Neural cell (in vitro differentiated cells): ENCODE results near the gene GIMD1. TPM values are rescaled to one million over a fixed set of nuclear protein-coding genes. Genes with fewer than 3 reads are reported as not detected.
"Not testable (repeated sequence)": the region's sequence is repeated elsewhere in the genome, so short reads cannot be mapped to it uniquely, and the experiment has no call there.

ENCODE experiments used
- H2AFZ ChIP-seq: fragments of 200-600, 300-800 bp; sonication (generic), shearing (Covaris generic); 2 replicates; pipeline ENCODE4 v1.6.0; 2014; ENCODE audit warnings: low read depth, mild to moderate bottlenecking, antibody characterized with exemption, low read length, moderate library complexity
- H3F3A ChIP-seq: fragments of 200-600 bp; shearing (Covaris generic); 2 replicates; pipeline ENCODE4 v1.6.1; 2016; ENCODE audit warnings: mild to moderate bottlenecking, moderate library complexity, mixed read lengths, antibody characterized with exemption, low read length; ENCODE audit not compliant: insufficient read depth, poor library complexity, severe bottlenecking
- H3K27ac ChIP-seq: fragments of 200-600, 300-800 bp; sonication (generic), shearing (Covaris generic); 2 replicates; pipeline ENCODE4 v1.5.1; 2014; ENCODE audit warnings: mild to moderate bottlenecking, low read length, moderate library complexity
- H3K27me3 ChIP-seq: fragments of 300-800, 200-600 bp; sonication (generic), shearing (Covaris generic); 2 replicates; pipeline ENCODE4 v1.6.0; 2014; ENCODE audit warnings: mild to moderate bottlenecking, low read depth, low read length, moderate library complexity; ENCODE audit not compliant: insufficient read depth
- H3K36me3 ChIP-seq: fragments of 300-800, 200-600 bp; sonication (generic), shearing (Covaris generic); 2 replicates; pipeline ENCODE4 v1.5.1; 2014; ENCODE audit warnings: mild to moderate bottlenecking, antibody characterized with exemption, low read length, moderate library complexity; ENCODE audit not compliant: insufficient read depth
- H3K4me2 ChIP-seq: fragments of 300-800, 200-600 bp; sonication (generic), shearing (Covaris generic); 2 replicates; pipeline ENCODE4 v1.6.0; 2014; ENCODE audit warnings: mild to moderate bottlenecking, low read length
- H3K4me3 ChIP-seq: fragments of 300-800, 200-600 bp; sonication (generic), shearing (Covaris generic); 2 replicates; pipeline ENCODE4 v1.5.1; 2014; ENCODE audit warnings: mild to moderate bottlenecking, low read length, moderate library complexity
- H3K79me2 ChIP-seq: fragments of 200-600 bp; shearing (Covaris generic); replicated peaks from 2 replicates; pipeline ENCODE4 v1.6.0; 2014; ENCODE audit warnings: mild to moderate bottlenecking, low read length, moderate library complexity; ENCODE audit not compliant: insufficient read depth
- H3K9ac ChIP-seq: fragments of 300-800, 200-600 bp; sonication (generic), shearing (Covaris generic); 2 replicates; pipeline ENCODE4 v1.6.1; 2016; ENCODE audit warnings: mild to moderate bottlenecking, low read length, mixed read lengths
- H3K9me2 ChIP-seq: fragments of 200-600 bp; shearing (Covaris generic); 2 replicates; pipeline ENCODE4 v1.6.1; 2016; ENCODE audit warnings: mild to moderate bottlenecking, low read length, mixed read lengths; ENCODE audit not compliant: insufficient read depth
- H3K9me3 ChIP-seq: fragments of 200-600, 300-800 bp; sonication (generic), shearing (Covaris generic); 2 replicates; pipeline ENCODE4 v1.6.1; 2016; ENCODE audit warnings: mild to moderate bottlenecking, mixed run types, low read length, moderate library complexity, mixed read lengths
- H4K20me1 ChIP-seq: fragments of 200-600 bp; shearing (Covaris generic); 2 replicates; pipeline ENCODE4 v1.6.1; 2016; ENCODE audit warnings: mild to moderate bottlenecking, mixed run types; ENCODE audit not compliant: insufficient read depth
- CTCF ChIP-seq: fragments of 450-650 bp; IDR thresholded peaks from 2 replicates; pipeline ENCODE4 v1.5.1; 2014; ENCODE audit warnings: antibody characterized with exemption, mild to moderate bottlenecking, moderate library complexity; ENCODE audit not compliant: poor library complexity, severe bottlenecking
- EP300 ChIP-seq: fragments of 450-650 bp; conservative IDR thresholded peaks from 2 replicates; pipeline ENCODE4 v1.6.1; 2014; ENCODE audit warnings: antibody characterized with exemption, mild to moderate bottlenecking, moderate library complexity; ENCODE audit not compliant: poor library complexity, severe bottlenecking
- EZH2 ChIP-seq: fragments of 200-600, 300-800 bp; shearing (Covaris generic), sonication (generic); IDR thresholded peaks from 2 replicates; pipeline ENCODE4 v1.6.1; 2014; ENCODE audit warnings: antibody characterized with exemption, low read length, borderline replicate concordance, mild to moderate bottlenecking; ENCODE audit not compliant: insufficient read depth, poor library complexity, severe bottlenecking
- MXI1 ChIP-seq: fragments of 450-650 bp; conservative IDR thresholded peaks from 2 replicates; pipeline ENCODE4 v1.6.1; 2014; ENCODE audit warnings: antibody characterized with exemption, mild to moderate bottlenecking; ENCODE audit not compliant: poor library complexity, severe bottlenecking
- POLR2AphosphoS5 ChIP-seq: IDR thresholded peaks from 2 replicates; pipeline ENCODE4 v1.6.1; 2012
- RAD21 ChIP-seq: fragments of 450-650 bp; conservative IDR thresholded peaks from 2 replicates; pipeline ENCODE4 v1.6.1; 2014; ENCODE audit warnings: antibody characterized with exemption, mild to moderate bottlenecking, moderate library complexity
- REST ChIP-seq: IDR thresholded peaks from 2 replicates; pipeline ENCODE4 v1.6.1; 2012; ENCODE audit warnings: borderline replicate concordance
- SMC3 ChIP-seq: fragments of 450-650 bp; conservative IDR thresholded peaks from 2 replicates; pipeline ENCODE4 v1.6.1; 2014; ENCODE audit warnings: antibody characterized with exemption, mild to moderate bottlenecking, moderate library complexity; ENCODE audit not compliant: poor library complexity
- TAF1 ChIP-seq: IDR thresholded peaks from 2 replicates; pipeline ENCODE4 v1.6.1; 2012; ENCODE audit warnings: low read depth
- polyA plus RNA-seq: library from polyadenylated mRNA; depleted of rRNA; stranded (reverse); fragments of >200 nt; gene quantifications from 2 replicates; pipeline ENCODE4 v1.2.3, GENCODE V29; 2014

GIMD1 gene
- polyA plus RNA-seq, 1 donor from 2014 or later: not detected

GRCh38 chr4:106401157-106401556, 32.6 kb upstream of the GIMD1 start:
- no peaks in the 10 kb centered on the region for H3K36me3 ChIP-seq
- H3K27ac ChIP-seq: no peak overlapping the region
- H3K4me3 ChIP-seq: no peak overlapping the region
- H3K9ac ChIP-seq: no peak overlapping the region
- no peak overlapping the region for H2AFZ ChIP-seq
- H3K9me2 ChIP-seq: no peaks in the 10 kb centered on the region
- no peaks in the 10 kb centered on the region for H3K79me2 ChIP-seq
- no peaks in the 10 kb centered on the region for H4K20me1 ChIP-seq
- TF ChIP-seq EP300 (no peak), POLR2AphosphoS5 (no peak)
- H3K4me2 ChIP-seq: no peak overlapping the region
- no peaks in the 10 kb centered on the region for H3F3A ChIP-seq
- H3K27me3 ChIP-seq: no peaks in the 10 kb centered on the region
- H3K9me3 ChIP-seq: no peaks in the 10 kb centered on the region

- not testable (repeated sequence) for H2AFZ ChIP-seq, H4K20me1 ChIP-seq, H3K79me2 ChIP-seq, H3K27ac ChIP-seq, H3K4me2 ChIP-seq, H3K27me3 ChIP-seq, H3K9me3 ChIP-seq, H3K36me3 ChIP-seq, H3K9ac ChIP-seq, H3K4me3 ChIP-seq, H3K9me2 ChIP-seq, H3F3A ChIP-seq
Measured at GRCh38 chr4:106398898-106399297, 30.3 kb upstream of the GIMD1 start.

GRCh38 chr4:106395582-106395981, 27.0 kb upstream of the GIMD1 start:
- TF ChIP-seq EP300: no peak
- no peak overlapping the region for H3K4me2 ChIP-seq

GRCh38 chr4:106385853-106386393, 17.3 kb upstream of the GIMD1 start:
- Histone ChIP-seq H3K4me3 (no peak overlapping the region), H3K79me2 (no peaks in the 10 kb centered on the region), H3K9me3 (no peaks in the 10 kb centered on the region), H3K27me3 (no peaks in the 10 kb centered on the region), H3K9me2 (no peaks in the 10 kb centered on the region), H3K9ac (no peak overlapping the region), H3K27ac (no peak overlapping the region), H3K4me2 (no peak overlapping the region), H3K36me3 (no peaks in the 10 kb centered on the region), H2AFZ (no peak overlapping the region), H4K20me1 (no peaks in the 10 kb centered on the region), H3F3A (no peaks in the 10 kb centered on the region)
- no peak for TF ChIP-seq RAD21
- no peak for TF ChIP-seq SMC3
- no peak for TF ChIP-seq TAF1
- no peak for TF ChIP-seq EP300
- no peak for TF ChIP-seq EZH2
- no peak for TF ChIP-seq POLR2AphosphoS5
- TF ChIP-seq REST: no peak
- TF ChIP-seq MXI1: no peak
- TF ChIP-seq CTCF: no peak

More at GRCh38 chr4:106395582-106395981, 27.0 kb upstream of the GIMD1 start:
- H3K9me2 ChIP-seq: no peaks in the 10 kb centered on the region
- no peak overlapping the region for H3K27ac ChIP-seq
- H3K27me3 ChIP-seq: no peaks in the 10 kb centered on the region
- H3K4me3 ChIP-seq: no peak overlapping the region
- H3K79me2 ChIP-seq: no peaks in the 10 kb centered on the region
- no peaks in the 10 kb centered on the region for H4K20me1 ChIP-seq
- no peaks in the 10 kb centered on the region for H3K9me3 ChIP-seq
- H3K36me3 ChIP-seq: no peaks in the 10 kb centered on the region
- H2AFZ ChIP-seq: no peak overlapping the region
- H3F3A ChIP-seq: no peaks in the 10 kb centered on the region
- no peak overlapping the region for H3K9ac ChIP-seq
